Inferior parietal cortex (tissue), 1 donor: ENCODE data around the gene USP10.
A peak's percentile ranks its signal among the peaks of the same experiment; 100 is the strongest.

Experiments
- DNase-seq: peaks from one replicate; pipeline ENCODE4 v3.0.0-alpha.2; 2016; ENCODE audit errors: extremely low spot score

USP10 gene

GRCh38 chr16:84749815-84750214 is 50.0 kb downstream of the USP10 start:
- DNase-seq = no peak

- no peak for DNase-seq
Measured at GRCh38 chr16:84750575-84750974, 50.8 kb downstream of the USP10 start.

GRCh38 chr16:84751241-84751640 is 51.4 kb downstream of the USP10 start:
- no peak for DNase-seq

GRCh38 chr16:84751947-84752346 is 52.1 kb downstream of the USP10 start:
- no peak for DNase-seq

GRCh38 chr16:84752600-84752999 is 52.8 kb downstream of the USP10 start:
- no peak for DNase-seq

- DNase-seq = no peak
Measured at GRCh38 chr16:84753412-84754326, 53.9 kb downstream of the USP10 start.

- DNase-seq = peak; percentile 96
Measured at GRCh38 chr16:84754353-84754856, 54.6 kb downstream of the USP10 start.

- no peak for DNase-seq
Measured at GRCh38 chr16:84754956-84755672, 55.3 kb downstream of the USP10 start.

- no peak for DNase-seq
Measured at GRCh38 chr16:84756830-84757229, 57.0 kb downstream of the USP10 start.

- no peak for DNase-seq
Measured at GRCh38 chr16:84758627-84759026, 58.8 kb downstream of the USP10 start.

GRCh38 chr16:84759061-84759460 is 59.3 kb downstream of the USP10 start:
- no peak for DNase-seq

- DNase-seq = no peak
Measured at GRCh38 chr16:84759906-84760305, 60.1 kb downstream of the USP10 start.

GRCh38 chr16:84761448-84762368 is 61.9 kb downstream of the USP10 start:
- DNase-seq = no peak

- no peak for DNase-seq
Measured at GRCh38 chr16:84763164-84763563, 63.4 kb downstream of the USP10 start.

- DNase-seq = no peak
Measured at GRCh38 chr16:84763629-84764028, 63.8 kb downstream of the USP10 start.

- DNase-seq = no peak
Measured at GRCh38 chr16:84764970-84765369, 65.2 kb downstream of the USP10 start.

- DNase-seq = no peak
Measured at GRCh38 chr16:84765616-84766580, 66.1 kb downstream of the USP10 start.

- no peak for DNase-seq
Measured at GRCh38 chr16:84766978-84767773, 67.4 kb downstream of the USP10 start.

GRCh38 chr16:84768061-84768807 is 68.4 kb downstream of the USP10 start:
- DNase-seq = no peak
